GM12891 (cell line): ENCODE measurements around the gene SYNE2.

Source experiments
- POLR2AphosphoS5 ChIP-seq: IDR thresholded peaks from 2 replicates; pipeline ENCODE4 v1.6.1; 2011; ENCODE audit warnings: low read depth, low read length, control low read depth
- TAF1 ChIP-seq: IDR thresholded peaks from 2 replicates; pipeline ENCODE4 v1.6.1; 2011; ENCODE audit warnings: low read depth, low read length, control low read depth

GRCh38 chr14:64272019-64272418 is 419.2 kb downstream of the SYNE2 start:
- TF ChIP-seq POLR2AphosphoS5 (no peak), TAF1 (no peak)
